ENCODE data around the gene ALPK1.
"Not testable (repeated sequence)": the region's sequence is repeated elsewhere in the genome, so short reads cannot be mapped to it uniquely, and the experiment has no call there.

ALPK1 gene

GRCh38 chr4:112453321-112453720 lies 156.2 kb downstream of the ALPK1 start:
- no peak for DNase-seq (ENCODE audit: low spot score)

DNA sequence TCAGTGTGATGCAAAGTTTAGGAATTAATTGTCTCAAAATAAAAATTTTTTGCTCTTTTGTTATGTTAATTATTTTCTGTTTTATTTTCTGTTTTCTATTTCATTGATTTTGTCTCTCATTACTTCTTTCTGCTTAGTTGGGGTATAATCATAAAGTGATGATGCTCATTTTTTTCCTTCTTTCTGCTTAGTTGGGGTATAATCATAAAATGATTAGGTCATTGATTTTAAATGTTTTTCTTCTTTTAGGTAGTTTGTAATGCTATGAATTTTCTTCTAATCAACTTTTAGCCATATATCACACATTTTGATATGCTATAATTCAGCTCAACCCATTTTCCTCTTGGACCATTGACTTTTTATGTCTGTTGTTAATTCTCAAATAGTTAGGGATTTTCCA lies 175.1 kb downstream of the ALPK1 start:
- no peak for DNase-seq (ENCODE audit: low spot score)

DNA sequence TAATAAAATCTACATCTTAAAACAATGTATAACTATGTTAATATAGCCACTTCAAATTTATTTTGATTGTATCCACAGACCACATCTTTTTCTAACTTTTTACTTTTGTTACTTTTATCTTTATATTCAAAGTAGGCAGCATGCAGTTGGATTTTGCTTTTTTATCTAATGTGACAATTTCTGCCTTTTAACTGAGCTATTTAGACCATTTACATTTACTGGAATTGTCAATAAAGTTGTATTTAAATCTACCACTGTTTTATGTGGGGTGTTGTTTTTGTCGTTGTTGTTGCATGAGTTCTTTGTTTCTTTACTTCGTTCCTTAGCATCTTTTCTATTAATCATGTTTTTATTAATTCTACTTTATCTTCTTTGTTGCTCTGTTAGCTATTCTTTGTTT lies 176.8 kb downstream of the ALPK1 start:
- DNase-seq (ENCODE audit: low spot score) = no peak

- no peak for DNase-seq (ENCODE audit: low spot score)
Measured at GRCh38 chr4:112485930-112486329, 188.8 kb downstream of the ALPK1 start.

DNA sequence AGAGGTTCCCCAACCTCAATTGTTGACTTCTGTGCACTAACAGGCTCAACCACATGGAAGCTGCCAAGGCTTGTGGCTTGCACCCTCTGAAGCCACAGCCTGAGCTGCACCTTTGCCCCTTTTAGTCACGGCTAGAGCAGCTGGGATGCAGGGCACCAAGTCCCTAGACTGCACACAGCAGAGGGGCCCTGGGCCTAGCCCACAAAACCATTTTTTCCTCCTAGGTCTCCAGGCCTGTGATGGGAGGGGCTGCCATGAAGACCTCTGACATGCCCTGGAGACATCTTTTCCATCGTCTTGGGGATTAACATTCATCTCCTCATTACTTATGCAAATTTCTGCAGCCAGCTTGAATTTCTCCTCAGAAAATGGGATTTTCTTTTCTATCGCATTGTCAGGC lies 193.6 kb downstream of the ALPK1 start:
- not testable (repeated sequence) for DNase-seq (ENCODE audit: low spot score)
